ENCODE measurements around the gene OPRM1. TPM values are rescaled to one million over a fixed set of nuclear protein-coding genes. Genes with fewer than 3 reads are reported as not detected.

OPRM1 gene
- total RNA-seq, 1 donor from 2014 or later: not detected

DNA sequence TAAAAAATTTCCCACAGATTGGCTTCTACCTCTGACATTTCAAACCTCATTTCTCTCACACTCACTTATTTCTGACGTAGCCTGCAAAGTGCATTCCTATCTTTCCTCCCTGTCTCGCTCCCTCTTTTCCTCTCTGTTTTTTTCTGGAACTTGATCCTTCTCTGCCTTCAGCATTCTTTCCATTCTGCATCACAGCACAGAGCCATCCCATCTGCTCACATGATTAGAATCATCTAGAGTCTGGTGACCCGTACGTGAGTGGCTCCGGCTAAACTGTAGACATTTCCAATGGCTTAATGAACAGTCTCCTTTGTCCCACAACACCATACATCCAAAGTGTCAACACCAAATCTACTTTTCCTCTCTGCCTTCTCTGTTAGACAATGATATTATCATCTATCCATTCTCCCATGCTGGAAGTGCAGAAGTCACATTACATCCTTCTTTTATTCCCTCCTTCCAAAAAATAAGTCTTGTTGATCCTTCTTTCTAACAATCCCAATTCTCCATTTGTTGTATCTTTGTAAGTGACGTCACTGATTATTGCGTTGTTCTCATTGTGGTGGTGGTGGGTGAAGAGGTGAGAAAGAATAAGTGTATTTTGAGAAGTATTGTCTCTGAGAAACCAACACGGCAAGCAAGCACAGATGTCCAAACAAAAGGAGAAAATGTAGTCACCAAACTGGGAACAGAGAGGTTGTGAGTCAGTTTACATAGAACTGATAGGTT lies 41.6 kb downstream of the OPRM1 start:
- no peak for DNase-seq (ENCODE audit: low spot score)

DNA sequence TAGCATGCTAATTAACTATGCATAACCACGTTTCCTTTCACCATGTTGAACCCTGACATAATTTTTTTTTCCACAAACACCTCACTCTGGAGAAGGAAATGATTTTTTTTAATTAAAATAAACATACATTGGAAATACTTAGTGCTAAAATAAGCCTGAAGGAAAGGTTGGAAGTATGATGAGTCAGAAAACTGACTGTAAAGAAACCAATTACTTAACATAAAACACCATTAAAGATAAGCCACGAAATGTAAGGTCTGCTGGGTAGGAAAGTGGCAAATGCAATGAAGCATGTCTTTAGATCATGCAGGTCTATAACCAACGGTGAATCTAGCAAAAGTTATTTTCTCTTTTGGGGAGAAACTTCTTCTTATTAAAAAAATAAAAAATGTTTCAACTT lies 47.5 kb downstream of the OPRM1 start:
- DNase-seq (ENCODE audit: low spot score): no peak

DNA sequence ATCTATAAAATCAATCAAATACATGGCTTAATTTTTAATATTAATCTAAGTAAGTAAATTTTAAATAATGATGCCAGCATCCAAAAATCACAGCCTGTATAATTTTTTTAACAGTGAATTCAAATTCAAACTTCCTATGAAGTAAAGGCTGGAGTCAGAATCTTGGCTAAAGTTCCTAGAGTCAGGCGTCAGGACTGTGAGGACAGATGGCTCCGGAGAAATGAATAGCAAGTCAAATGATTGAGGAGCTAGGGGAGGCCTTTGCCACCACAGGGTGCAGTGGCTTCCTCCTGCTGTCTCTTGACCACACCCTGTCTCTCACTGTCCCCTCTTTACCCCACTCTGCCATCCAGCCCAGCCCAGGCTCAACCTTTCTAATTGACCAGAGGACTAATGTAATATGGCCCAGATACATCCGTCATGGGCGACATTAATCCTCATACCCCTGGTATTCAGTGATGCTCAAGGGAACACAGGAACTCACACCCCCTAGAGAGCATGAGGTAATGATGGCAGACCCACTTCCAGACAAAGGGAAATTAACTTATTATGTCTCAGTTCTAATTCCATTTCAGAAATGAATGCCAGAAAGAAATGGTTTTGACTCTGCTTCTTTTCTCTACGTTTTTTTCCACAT lies 53.4 kb downstream of the OPRM1 start:
- no peak for DNase-seq (ENCODE audit: low spot score)

DNA sequence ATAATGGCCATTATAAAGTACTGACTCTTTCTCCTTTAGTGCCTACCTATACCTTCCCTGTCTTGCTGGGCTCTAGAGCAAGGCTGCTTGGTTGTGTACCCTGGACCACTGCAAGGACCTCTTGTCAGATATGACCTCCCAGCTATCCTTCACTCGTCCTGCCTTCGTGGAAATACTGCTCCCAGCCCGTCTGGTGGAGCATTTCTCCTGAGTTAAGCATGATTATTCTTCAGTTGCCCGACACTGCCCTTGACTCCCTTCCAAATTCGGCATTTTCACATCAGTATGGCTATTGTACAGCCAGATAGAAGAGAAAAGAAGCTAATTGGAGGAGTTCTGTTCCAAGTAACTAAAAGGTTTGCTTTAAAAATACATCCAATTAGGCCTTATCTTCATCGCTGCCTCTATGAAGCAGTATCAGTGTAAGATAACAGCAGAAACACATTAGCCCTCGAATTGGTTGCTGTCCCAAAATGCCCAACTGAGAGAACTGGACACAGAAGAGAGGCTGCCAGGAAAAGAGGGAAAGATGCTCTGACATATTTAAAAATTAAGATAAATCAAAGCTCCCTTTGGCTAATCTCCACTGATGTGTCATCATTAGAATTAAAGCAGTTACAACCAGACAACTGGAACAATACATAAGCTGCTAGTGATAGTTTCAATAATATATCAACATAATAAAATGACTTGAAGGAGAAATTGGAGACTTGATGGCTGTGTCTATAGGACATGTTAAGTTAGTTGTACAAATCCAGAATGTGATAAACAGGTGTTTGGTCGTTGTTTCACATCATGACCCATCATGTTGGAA lies 54.4 kb downstream of the OPRM1 start:
- DNase-seq (ENCODE audit: low spot score): no peak

DNA sequence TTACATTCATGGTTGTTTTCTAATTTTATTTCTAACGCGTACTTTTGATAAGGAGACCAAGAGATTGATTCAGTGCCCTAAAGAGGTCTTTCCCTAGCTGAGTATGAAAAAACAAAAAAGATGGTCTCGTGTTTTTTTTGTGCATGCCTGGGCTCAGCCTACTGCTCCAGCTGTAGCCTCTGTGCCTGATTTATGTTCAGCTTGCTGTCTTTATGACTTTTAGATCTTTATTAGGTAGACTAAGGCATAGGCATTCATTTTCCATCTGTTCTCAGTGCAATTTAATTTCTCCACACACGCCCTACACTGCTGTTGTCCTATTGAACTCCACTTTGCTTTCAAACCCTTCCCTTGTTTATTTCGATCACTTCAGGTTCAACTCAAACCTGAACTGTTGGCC lies 56.5 kb downstream of the OPRM1 start:
- DNase-seq (ENCODE audit: low spot score): no peak

DNA sequence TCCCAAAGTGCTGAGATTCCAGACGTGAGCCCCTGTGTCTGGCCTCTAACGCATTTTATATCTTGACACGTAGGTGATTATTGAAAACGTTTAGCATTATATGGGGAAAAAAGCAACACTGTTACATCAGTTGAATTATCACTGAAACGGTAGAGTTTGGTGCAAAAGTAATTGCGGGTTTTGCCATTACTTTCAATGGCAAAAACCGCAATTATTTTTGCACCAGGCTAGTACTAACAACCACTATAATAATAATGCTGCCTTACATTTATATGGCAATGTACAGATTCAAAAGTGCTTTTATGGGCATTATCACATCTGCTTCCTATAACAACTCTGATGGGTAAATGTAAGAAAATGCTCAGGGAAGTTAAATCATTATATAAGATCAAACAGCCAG lies 57.3 kb downstream of the OPRM1 start:
- no peak for DNase-seq (ENCODE audit: low spot score)

DNA sequence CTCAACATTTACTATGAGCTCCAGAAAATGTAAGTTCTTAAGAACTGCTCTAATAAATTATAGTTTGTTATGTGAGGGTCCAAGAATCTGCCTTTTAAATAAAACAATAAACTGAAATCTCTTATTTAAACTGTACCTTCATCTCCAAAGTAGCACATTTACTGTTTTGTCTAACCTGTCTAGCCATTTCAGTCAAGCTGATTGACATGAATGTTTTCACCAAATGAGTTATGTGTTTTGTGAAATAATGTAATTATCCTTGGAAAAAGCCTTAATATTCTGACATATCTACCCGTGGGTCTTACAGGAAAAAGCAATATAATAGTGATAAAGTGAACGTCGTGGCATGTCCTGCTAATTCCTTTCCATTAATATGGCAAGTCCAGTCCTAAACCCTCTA lies 57.8 kb downstream of the OPRM1 start:
- DNase-seq (ENCODE audit: low spot score): no peak

DNA sequence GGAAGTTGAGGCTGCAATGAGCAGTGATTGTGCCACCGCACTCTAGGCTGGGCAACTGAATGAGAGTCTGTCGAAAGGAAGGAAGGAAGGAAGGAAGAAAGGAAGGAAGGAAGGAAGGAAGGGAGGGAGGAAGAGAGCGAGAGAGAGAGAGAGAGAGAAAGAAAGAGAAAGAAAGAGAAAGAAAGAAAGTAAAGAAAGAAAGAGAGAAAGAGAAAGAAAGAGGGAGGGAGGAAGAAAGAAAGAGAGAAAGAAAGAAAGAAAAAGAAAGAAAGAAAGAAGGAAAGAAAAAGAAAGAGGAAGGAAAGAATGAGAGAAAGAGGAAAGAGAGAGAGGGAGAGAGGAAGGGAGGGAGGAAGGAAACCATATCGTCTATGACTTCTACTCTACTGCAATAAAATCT lies 60.2 kb downstream of the OPRM1 start:
- no peak for DNase-seq (ENCODE audit: low spot score)

DNA sequence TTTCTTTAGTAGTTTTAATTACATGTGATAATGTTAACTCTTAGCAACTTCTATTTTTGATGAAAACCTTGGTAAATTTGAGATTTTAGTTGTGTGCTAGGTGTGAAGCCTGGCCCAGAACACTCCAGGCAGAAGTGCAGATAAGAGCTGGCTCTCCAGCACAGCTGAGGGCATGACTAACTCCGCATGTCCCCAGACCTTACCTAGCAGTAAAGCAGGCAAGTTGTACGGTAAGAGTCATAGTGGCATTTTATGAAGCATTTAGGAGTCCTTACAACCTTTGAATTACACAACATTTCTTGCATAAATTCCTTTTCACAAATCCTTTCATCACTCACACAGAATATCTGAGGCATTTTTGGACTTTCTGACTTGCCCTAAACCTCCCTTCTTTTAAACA lies 67.2 kb downstream of the OPRM1 start:
- DNase-seq (ENCODE audit: low spot score): no peak

DNA sequence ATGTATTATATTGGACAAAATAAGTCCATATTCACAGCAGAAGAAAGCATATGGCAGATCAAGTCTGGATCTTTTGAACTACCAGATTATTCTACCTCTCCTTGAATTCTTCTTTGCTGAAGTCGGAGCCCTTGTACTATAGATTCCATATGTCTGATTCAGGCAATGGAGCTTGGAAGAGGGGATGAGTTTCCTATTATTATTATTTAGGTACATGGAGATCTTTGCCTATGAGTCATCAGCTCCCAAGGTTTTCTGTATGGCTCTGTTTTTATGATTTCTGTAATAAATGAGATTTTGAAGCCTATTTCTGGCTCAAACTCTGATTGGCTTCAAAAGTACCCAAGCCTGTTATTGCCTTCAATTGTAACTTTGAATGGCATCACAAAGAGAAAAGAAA lies 72.0 kb downstream of the OPRM1 start:
- no peak for DNase-seq (ENCODE audit: low spot score)

DNA sequence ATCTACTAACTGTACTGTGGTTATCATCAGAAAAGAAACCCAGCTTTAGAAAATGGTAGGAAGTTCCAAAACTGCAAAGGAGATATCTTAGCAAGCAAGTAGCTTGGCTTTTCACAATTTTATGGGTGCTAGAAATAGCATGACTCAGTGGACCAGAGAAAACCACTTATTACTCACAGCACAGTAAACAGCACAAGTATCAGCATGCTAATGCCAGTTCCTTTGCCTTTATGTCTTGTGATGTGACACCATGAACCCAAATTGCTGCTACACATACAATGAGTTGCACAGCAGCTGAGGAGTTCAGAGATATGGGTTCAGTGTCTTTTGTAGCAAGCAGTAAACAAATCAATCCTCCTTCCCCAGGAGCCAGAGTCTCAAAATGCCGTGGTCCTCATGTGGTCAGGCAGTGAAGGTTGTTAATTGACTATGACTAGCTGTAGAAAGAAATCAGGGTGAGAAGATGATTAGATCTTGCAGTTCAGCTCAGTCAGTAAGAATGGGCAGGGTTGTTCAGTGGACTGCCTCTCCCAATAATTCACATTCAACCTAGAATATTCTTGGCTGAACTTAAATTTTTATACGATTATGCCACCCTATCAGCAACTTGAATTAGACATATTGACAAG lies 73.3 kb downstream of the OPRM1 start:
- DNase-seq (ENCODE audit: low spot score): no peak

DNA sequence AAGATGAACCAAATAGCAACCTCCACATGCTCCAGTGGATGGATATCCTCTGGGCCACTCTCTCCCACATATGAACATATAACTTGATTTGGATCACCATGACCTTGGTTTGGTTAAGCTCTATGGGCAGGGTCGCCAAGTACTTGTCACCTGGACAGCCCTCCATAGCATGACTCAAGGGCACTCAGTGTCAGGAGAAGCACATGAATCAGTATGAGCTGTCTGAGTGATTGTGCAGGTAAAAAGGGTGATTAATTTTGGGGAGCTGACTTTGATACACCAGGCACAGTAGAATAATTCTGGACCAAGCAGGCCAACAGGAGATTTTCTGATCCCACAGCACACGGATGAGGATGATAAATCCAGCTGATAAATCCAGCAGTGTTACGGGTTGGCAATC lies 74.4 kb downstream of the OPRM1 start:
- no peak for DNase-seq (ENCODE audit: low spot score)

DNA sequence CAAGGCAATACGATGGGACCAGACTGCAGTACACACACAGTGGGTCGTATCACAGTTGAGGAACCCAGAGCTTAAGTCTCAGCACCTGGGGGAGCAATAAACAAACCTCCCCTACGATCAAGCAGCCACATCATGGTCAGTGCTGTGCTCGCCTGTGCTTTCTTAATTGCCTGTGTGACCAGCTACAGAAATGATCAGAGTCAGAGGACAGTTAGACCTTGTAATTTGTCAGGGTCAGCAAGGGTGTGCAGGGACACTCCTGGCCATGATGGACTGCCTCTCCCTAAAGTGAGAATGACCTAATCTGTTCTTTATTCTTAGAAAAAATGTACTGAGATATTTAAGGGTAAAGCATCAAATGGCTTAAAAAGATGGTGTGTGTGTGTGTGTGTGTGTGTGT lies 78.4 kb downstream of the OPRM1 start:
- no peak for DNase-seq (ENCODE audit: low spot score)

DNA sequence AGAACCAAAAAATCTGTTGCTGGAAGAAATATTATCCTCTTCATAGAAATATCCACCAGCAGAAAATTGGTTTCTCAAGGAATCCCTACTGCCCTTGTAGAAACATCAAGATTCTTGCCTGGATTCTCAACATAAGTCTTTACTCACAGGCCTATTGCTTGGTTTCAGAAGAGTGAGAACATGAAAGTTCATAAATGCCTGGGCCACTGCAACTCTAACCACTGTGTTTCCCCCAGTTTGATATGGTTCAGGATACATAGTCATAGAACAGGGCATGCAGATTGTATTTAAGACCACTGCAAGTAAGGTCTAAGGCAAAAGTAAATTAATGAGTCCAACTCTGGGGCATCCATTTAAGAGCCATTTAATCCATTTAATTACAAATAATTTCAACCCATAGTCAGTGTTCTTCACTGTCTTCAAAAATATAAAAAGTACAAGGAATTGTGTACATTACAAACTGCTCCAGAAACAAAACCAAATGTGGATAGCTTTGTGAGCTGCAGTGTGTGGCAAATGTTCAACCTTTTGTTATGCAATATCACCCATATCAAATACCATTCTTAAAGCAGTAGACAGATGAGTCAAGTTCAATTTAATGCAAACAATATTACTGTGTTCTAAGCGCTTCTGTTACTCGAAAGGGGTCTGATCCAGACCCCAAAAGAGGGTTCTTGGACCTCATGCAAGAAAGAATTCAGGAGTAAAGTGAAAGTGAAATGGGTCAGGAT lies 83.3 kb downstream of the OPRM1 start:
- DNase-seq (ENCODE audit: low spot score): no peak

DNA sequence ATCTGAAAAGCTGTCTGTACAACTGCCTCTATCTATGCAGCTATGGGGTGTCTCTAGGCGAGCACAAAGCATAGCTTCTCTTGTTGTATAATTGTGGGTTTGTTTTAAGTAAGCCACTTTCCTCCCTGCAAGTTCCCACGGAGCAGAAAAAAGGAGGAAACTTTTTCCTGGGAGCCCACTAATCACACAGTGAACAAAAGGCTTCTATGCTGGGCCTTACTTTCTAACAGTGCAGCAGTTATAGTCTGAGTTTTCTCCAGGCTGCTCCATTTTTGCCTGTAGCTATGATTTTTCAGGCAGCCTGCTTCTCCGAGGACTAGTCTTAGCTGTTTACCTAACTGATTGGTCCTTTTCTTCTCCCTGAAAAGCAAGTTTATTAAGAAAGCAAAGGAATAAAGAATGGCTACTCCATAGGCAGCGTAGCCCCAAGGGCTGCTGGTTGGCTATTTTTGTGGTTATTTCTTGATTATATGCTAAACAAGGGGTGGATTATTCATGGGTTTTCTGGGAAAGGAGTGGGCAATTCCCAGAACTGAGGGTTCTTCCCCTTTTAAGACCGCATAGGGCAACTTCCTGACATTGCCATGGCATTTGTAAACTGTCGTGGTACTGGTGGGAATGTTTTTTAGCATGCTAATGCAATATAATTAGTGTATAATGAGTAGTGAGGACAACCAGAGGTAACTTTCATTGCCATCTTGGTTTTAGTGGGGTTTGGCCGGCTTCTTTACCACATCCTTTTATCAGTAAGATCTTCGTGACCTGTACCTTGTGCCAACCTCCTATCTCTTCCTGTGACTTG lies 84.3 kb downstream of the OPRM1 start:
- no peak for DNase-seq (ENCODE audit: low spot score)

DNA sequence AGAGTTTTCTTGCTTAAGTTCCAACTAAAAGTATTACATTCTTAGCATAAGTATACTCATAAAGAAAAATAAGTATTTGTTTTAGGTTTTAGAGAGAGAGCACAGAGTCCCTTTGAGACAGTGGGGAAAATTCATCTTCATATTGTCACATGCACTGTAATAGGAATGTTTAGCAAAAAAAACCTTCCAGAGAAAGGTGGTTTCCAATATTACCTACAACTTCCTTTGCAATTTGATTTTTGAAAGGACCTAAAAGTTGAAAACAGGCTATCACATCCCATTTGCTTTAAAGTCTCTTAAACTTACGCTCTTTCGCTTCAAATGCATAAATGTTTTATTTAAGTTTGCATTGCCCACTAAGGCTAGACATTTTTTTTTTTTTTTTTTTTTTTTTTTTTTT lies 86.4 kb downstream of the OPRM1 start:
- no peak for DNase-seq (ENCODE audit: low spot score)

DNA sequence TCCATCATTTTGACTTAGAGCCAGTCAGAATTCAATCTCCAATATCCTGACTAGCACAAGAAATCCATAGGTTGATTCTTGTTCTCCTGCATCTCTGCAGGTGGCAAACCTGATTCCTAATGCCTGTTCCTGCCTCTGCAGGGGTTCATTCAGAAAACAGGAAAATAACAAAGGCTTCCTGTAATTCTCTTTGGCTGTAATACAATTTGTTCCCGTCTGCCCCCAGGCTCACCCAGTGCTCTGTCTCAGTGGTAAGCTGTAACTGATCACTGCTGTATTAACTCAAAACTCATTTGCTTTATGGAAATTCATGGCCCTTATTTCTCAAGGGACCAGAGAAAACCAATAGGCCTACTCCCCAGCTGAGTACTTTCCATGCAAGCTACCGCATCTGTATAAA lies 88.6 kb downstream of the OPRM1 start:
- no peak for DNase-seq (ENCODE audit: low spot score)

DNA sequence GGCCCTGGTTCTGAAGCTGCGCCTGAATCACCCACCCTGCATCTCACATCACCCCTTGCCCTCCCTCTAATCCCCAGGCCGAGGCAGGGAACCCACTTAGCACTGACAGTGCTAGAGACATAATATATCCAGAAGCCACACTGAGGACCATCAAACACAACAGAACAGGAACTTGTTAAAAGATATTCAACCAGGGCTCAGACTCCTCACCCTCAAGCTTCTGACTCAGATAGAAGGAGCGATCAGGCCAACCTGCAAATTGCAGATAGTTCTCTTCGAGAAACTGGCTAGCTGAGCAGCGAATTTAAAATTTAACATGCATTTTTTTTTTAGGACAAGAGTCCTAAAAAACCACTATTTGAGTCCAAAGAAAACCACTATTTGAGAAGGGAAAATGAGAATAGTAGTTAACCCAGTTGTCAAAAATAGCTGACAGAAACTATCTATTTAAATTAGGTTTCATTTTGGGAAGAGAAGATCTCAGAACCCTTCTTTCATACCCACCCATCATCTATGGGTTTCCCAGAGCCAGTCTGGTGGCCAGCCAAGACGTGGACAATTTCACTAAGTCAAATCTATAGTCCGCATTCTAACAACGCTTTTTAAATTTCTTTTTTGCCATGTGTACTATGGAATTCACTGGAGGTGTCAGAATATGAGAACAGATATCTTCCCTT lies 95.6 kb downstream of the OPRM1 start:
- no peak for DNase-seq (ENCODE audit: low spot score)

DNA sequence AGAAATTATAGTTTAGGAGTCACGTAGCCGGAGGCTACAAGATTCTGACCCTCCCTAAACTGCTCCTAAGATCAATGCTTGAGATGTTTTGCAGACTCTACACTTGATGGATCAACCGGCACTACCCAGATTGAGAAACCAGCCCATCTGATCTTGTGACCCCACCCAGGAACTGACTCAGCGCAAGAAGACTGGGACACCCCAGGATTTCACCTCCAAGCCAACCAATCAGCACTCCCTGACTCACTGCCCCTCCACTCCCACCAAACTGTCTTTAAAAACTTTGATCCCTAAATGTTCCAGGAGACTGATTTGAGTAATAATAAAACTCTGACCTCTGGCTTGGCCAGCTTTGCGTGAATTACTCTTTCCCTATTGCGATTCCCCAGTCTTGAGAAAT lies 99.8 kb downstream of the OPRM1 start:
- DNase-seq (ENCODE audit: low spot score): no peak

DNA sequence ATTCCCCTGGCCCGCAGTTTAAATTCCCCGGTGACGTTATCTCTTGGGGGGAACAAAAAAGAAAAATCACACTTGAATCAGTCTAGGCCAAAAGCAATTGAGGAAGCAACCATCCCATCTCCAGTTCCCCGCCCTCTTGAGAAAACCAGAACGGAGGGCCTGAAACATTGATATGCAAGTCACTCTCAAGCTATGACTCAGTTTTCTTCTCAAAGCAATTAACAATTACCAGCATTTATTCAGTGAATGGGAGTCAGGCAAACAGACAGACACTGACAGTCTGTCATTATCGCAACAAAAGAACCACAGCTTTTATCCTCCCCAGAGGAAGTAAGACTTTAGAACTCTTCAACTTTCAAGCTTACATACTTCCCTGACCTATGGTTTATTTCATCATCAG lies 100.9 kb downstream of the OPRM1 start:
- no peak for DNase-seq (ENCODE audit: low spot score)

All from ureter (tissue), 1 donor.